ENCODE measurements around the gene LDLRAP1.

Gene LDLRAP1

DNA sequence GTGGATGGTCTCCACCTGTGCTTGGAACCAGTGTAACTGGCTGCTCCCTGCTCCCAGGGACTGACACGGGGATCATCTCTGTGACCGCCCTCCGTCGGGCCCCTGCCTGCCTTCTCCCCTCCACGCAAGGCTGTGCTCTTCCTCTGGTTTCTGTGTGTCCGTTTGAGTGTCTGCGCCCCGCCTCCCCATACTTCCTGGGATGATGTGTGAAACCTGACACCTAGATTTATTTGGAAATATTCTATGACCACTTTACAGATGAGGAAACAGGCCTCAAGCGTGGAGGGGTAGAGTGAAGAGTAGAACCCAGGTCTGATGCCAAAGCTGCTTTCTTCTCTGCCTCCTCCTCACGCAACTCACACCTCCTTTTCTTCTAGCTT, 24.3 kb downstream of the LDLRAP1 start:
- H3K27ac Mint-ChIP-seq = no peak overlapping the region
- H3K9me3 Mint-ChIP-seq = no peaks in the 10 kb centered on the region
- H3K4me3 Mint-ChIP-seq = no peak overlapping the region
- peaks cover 15% of the 10 kb centered on the region for H3K36me3 Mint-ChIP-seq (ENCODE audit: low read depth)
- no peak for DNase-seq (ENCODE audit: low spot score)
- peaks cover 4% of the 10 kb centered on the region for H3K27me3 Mint-ChIP-seq (ENCODE audit: low read depth)
- H3K4me1 Mint-ChIP-seq (ENCODE audit: low read depth) = peaks cover 25% of the 10 kb centered on the region

DNA sequence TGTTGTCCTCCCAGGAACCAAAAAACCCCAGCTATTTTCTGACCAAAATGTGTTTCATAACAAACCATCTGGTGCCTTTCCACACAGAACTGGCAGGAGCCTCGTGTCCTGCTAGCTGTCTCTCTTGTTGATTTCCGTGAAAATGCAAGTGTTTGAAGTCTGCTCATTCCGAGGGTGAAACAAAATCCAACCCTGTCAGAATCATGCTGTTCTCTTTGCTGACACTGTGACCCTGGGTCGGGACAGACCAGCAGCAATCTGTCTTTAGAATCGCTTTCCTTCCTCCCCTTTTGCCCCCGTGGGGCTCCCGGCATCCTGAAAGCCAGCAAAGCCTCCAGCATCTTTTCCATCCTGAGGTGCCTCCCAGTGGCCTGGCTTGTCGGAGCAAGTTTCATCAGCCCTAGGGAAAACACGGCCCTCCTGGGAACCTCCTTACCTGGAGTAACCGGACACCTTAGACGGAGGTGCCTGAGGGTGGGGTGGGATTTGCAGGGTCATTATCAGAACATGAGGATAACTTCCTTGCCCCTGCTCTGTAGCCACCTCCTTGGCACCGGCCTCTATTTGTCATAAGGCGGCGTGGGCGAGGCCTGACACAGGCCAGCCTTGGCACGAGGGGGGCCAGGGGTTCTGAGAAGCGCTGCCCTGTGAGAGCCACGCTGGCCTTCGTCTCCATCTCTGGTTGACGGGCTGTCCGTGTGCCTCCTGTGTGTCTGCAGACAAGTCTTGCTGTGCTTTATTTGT, 24.9 kb downstream of the LDLRAP1 start:
- peaks cover 11% of the 10 kb centered on the region for H3K36me3 Mint-ChIP-seq (ENCODE audit: low read depth)
- H3K9me3 Mint-ChIP-seq = no peaks in the 10 kb centered on the region
- DNase-seq (ENCODE audit: low spot score) = no peak
- H3K27ac Mint-ChIP-seq = no peak overlapping the region
- H3K27me3 Mint-ChIP-seq (ENCODE audit: low read depth) = peaks cover 5% of the 10 kb centered on the region
- H3K4me1 Mint-ChIP-seq (ENCODE audit: low read depth) = peaks cover 22% of the 10 kb centered on the region
- H3K4me3 Mint-ChIP-seq = no peak overlapping the region

DNA sequence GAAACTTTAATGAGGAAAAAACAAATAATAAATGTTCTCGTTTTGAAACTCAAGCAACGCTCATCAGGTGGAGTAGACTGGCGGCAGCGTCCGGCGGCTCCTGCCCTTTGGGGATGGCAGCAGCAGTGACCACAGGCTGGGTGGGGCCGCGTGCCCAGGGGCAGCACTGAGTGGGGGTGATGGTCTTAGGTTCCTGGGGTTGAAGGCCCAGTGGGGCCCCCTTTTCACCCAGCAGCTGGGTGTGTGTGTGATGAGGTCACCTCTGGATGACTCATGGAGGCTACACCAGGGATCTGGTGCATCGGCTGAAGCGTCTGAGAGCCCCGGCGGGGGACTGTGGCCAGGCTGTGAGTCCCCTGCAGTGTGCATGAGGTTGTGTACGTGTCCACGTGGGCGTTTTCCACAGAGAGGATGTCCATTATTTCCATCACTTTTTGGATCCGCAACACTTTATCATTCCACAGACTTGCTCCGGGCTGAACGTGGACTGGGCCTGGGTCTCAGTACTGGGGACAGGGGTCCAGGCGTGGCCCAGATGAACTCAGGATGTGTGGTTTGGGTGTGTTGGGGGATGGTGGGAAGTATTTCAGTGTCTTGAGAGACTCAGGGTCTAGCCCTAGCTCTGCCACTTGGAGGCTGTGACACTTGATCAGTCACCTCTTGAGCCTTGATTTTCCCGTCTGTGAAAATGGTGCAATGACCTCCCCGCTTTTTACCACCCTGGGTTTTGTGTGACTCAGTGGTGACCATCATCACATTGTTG, 25.6 kb downstream of the LDLRAP1 start:
- DNase-seq (ENCODE audit: low spot score) = no peak
- Mint-ChIP-seq H3K4me3 (no peak overlapping the region), H3K36me3 (ENCODE audit: low read depth) (peaks cover 11% of the 10 kb centered on the region), H3K9me3 (no peaks in the 10 kb centered on the region), H3K4me1 (ENCODE audit: low read depth) (peaks cover 20% of the 10 kb centered on the region), H3K27ac (no peak overlapping the region), H3K27me3 (ENCODE audit: low read depth) (peaks cover 5% of the 10 kb centered on the region)

DNA sequence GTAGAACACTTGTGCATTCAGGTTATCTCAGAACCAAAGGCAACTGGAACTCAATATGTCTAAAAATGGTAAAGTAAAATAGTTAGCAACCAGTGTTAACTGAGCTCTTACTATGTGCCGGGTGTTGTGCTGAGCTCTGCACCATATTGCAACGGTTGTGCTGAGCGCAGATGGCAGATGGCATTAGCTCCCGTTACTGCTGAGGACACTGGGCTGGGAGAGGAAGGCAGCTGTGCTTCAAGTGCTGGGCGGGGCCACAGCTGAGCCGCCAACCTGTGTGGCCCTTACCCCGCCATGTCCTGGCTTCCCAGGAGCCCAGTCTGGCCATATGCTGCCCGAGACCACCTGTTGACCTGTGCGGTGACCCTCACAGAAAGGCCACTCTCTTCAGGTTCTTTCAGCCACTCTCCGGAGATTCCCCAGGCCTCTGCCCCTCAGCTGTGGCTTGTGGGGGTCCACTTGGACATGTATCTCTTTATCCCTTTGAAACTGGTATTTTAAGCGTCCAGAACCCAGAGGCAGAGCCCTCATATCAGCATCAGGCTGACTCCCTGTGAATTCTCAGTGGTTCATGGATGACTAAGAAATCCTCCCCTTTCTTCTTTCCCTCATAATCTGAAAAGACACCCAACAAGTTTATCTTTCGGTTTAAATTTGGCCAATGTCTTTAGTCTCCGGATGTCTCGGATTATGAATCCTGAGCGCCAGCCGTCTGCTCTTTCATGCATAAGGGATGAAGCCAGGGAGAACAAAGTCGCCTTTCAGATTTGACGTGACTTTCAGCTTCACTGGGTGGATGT, 26.4 kb downstream of the LDLRAP1 start:
- DNase-seq (ENCODE audit: low spot score) = no peak
- Mint-ChIP-seq H3K4me3 (no peak overlapping the region), H3K27me3 (ENCODE audit: low read depth) (peaks cover 5% of the 10 kb centered on the region), H3K36me3 (ENCODE audit: low read depth) (peaks cover 11% of the 10 kb centered on the region), H3K9me3 (no peaks in the 10 kb centered on the region), H3K4me1 (ENCODE audit: low read depth) (peaks cover 20% of the 10 kb centered on the region), H3K27ac (no peak overlapping the region)

DNA sequence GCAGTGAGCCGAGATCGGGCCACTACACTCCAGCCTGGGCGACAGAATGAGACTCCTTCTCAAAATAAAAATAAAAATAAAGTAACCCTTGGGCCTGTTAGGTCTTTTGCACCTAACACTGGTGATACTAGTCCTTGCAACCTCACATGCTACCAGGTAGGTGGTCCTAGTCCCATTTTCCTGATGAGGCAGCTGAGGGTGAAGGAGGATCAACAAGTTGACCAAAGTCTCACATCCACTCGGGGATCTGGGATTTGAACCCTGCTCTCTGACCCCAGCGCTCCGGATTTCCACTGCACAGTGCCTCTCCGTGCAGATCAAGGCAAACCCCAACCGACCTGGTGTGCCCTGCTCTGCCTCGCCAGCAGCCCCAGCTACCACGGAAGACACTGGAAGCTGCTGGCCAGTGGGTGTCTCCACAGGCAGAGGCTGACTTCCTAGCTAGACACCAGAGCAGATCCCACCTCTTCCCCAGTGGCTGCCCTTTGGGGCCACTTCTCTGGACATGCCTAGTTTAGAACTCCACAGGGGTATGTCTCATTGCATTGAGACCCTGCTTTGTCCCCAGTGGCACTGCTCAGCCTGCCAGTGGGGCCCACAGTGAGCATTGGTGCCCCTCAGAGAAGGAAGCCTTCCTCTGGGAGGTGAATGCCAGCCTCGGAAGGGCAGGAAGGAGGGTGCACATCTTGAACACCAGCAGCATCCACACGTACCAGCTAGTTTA, 27.6 kb downstream of the LDLRAP1 start:
- H3K27ac Mint-ChIP-seq = no peak overlapping the region
- DNase-seq (ENCODE audit: low spot score) = no peak

DNA sequence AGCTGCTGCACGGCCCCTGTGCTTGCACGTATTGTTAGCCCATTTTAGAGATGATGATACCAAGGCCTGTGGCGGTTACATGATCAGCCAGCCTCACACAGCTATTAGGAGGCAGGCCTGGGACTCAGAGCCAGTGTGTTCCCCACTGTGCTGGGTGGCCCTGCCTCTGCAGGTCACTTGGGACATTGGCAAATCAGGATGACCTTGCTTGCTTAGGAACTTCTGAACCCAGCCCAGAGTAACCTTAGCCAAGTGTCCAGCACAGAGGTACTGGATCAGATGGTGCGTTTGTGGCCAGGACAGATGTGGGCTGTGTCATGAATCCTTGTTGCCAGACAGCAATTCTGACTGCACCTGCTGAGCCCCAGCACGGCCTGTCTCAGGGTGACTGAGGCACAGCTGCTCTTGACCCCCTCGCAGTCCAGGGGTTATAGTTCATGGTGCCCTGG, 28.1 kb downstream of the LDLRAP1 start:
- DNase-seq (ENCODE audit: low spot score) = no peak
- Mint-ChIP-seq H3K9me3 (no peaks in the 10 kb centered on the region), H3K27ac (no peak overlapping the region), H3K4me3 (no peak overlapping the region), H3K36me3 (ENCODE audit: low read depth) (peaks cover 3% of the 10 kb centered on the region), H3K27me3 (ENCODE audit: low read depth) (peaks cover 3% of the 10 kb centered on the region), H3K4me1 (ENCODE audit: low read depth) (peaks cover 8% of the 10 kb centered on the region)

More for the DNA sequence above, 27.6 kb downstream of the LDLRAP1 start:
- Mint-ChIP-seq H3K9me3 (no peaks in the 10 kb centered on the region), H3K36me3 (ENCODE audit: low read depth) (peaks cover 5% of the 10 kb centered on the region), H3K27me3 (ENCODE audit: low read depth) (peaks cover 5% of the 10 kb centered on the region), H3K4me3 (no peak overlapping the region), H3K4me1 (ENCODE audit: low read depth) (peaks cover 13% of the 10 kb centered on the region)

DNA sequence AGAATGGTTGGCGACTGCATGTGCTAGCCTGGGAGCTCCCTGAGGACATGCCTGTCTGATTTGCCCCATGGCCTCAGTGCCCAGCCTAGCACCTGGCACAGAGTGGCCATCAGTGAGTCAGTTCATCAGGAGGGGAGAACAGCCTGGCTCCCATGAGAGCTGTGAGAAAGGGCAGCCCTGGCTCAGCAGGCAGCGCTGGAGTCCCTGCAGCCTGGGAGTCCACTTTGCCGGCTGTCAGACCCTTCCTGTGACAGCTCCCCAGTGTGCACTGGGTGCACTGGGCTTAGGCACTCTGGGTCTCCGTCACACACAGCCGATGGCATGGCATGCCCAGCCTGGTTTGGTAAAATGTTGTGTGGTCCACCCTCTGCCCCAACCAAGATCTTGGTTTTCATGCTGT, 28.7 kb downstream of the LDLRAP1 start:
- Mint-ChIP-seq H3K9me3 (no peaks in the 10 kb centered on the region), H3K4me1 (ENCODE audit: low read depth) (peaks cover 8% of the 10 kb centered on the region), H3K4me3 (no peak overlapping the region), H3K27me3 (ENCODE audit: low read depth) (peaks cover 2% of the 10 kb centered on the region), H3K36me3 (ENCODE audit: low read depth) (peaks cover 2% of the 10 kb centered on the region), H3K27ac (no peak overlapping the region)
- DNase-seq (ENCODE audit: low spot score) = no peak

DNA sequence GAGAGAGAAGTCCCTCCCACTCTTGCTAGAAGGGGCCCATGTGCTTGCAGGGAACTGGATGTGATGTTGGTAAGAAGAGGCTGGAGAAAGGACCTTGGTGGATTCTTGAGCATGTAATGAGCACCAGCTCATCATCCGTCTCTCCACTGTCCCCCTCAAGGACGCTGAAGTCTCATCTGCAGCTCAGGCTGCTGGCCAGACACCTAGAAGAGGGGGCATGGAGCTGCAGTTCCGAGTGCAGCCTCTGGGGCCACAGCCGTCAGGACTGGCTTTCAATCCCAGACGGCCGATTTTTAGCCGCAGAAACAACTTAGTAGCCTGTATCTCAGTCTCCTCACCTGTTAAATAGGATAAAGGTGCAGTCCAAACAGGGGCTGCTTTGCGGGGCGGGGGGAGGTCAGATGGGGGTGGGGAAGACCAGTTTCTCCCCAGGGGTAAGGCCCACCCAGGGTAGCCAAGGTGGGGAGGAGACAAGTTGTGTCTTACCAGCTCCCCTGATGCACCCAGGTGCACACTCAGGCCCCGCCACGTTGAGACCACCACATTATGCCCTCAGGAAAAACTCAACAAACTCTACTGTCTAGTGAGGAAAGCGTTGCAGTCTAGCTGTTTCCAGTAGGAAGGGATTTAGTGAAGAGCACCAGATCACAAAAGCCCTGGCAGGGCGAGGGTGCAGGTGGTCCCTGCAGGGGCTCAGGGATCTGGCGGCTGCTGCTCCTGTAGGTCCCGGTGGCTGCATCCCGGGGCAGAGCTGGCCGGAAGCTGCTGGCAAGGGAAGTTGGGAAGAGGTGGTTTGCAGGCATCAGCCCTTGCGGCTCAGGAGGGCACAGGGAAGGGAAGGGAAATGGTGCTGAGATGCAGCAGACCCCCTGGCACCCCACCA, 29.5 kb downstream of the LDLRAP1 start:
- Mint-ChIP-seq H3K36me3 (ENCODE audit: low read depth) (peaks cover 2% of the 10 kb centered on the region), H3K4me3 (no peak overlapping the region), H3K4me1 (ENCODE audit: low read depth) (peaks cover 5% of the 10 kb centered on the region), H3K9me3 (no peaks in the 10 kb centered on the region), H3K27me3 (ENCODE audit: low read depth) (peaks cover 2% of the 10 kb centered on the region), H3K27ac (no peak overlapping the region)
- DNase-seq (ENCODE audit: low spot score) = no peak

DNA sequence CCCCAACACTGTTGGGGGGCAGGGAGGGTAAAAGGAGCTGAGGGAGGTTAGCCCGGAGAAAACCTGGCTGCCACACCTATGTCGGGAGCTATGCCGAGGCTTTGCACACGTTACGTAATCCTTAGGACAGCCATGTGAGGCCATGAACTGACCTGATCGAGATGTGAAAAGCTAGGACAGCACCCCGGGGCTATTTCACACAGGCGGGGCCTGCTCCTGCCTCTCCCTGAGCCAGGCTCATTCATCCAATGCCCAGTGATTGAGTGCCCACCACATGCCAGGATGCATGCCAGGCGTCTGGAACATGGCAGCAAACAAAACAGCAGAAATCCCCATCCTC, 30.2 kb downstream of the LDLRAP1 start:
- H3K4me3 Mint-ChIP-seq = no peak overlapping the region
- no peaks in the 10 kb centered on the region for H3K9me3 Mint-ChIP-seq
- H3K27me3 Mint-ChIP-seq (ENCODE audit: low read depth) = peaks cover 2% of the 10 kb centered on the region
- H3K27ac Mint-ChIP-seq = no peak overlapping the region
- no peaks in the 10 kb centered on the region for H3K36me3 Mint-ChIP-seq (ENCODE audit: low read depth)
- H3K4me1 Mint-ChIP-seq (ENCODE audit: low read depth) = peaks cover 4% of the 10 kb centered on the region
- DNase-seq (ENCODE audit: low spot score) = no peak

DNA sequence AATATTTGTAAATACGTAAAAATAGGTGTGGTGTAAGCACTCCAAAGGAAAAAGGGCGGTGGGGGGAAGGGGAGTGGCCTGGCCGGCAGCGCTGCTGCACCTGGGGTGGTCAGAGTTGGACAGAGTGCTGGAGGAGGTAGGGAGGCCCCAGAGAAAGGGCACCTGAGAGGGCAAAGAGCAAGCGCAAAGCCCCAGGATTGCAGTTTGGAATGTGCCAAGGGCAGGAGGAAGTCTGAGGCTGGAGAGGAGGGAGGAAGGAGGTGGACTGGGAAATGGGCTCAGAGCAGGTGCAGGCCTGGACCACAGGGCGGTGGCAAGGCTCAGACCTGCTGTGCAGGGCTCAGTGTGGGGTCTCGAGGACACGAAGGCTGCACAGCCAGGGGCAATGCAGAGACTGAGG, 30.6 kb downstream of the LDLRAP1 start:
- no peak for DNase-seq (ENCODE audit: low spot score)
- H3K36me3 Mint-ChIP-seq (ENCODE audit: low read depth) = no peaks in the 10 kb centered on the region
- H3K4me1 Mint-ChIP-seq (ENCODE audit: low read depth) = peaks cover 4% of the 10 kb centered on the region
- H3K4me3 Mint-ChIP-seq = no peak overlapping the region
- peaks cover 5% of the 10 kb centered on the region for H3K27me3 Mint-ChIP-seq (ENCODE audit: low read depth)
- H3K9me3 Mint-ChIP-seq = no peaks in the 10 kb centered on the region
- no peak overlapping the region for H3K27ac Mint-ChIP-seq

DNA sequence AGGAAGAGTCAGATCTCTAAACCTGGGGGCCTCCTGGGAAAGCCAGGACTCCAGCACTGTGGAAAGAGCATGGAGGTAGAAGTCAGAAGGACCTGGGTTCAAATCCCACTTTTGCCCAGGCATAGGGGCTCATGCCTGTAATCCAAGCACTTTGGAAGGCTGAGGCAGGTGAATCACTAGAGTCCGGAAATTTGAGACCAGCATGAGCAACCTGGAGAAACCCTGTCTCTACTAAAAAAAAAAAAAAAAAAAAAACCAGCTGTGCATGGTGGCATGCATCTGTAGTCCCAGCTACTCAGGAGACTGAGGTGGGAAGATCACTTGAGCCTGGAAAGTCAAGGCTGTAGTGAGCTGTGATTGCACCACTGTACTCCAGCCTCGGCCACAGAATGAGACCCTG, 31.8 kb downstream of the LDLRAP1 start:
- DNase-seq (ENCODE audit: low spot score) = no peak
- no peaks in the 10 kb centered on the region for H3K36me3 Mint-ChIP-seq (ENCODE audit: low read depth)
- H3K4me1 Mint-ChIP-seq (ENCODE audit: low read depth) = peaks cover 4% of the 10 kb centered on the region
- H3K27me3 Mint-ChIP-seq (ENCODE audit: low read depth) = peaks cover 8% of the 10 kb centered on the region
- H3K9me3 Mint-ChIP-seq = no peaks in the 10 kb centered on the region
- no peak overlapping the region for H3K27ac Mint-ChIP-seq
- H3K4me3 Mint-ChIP-seq = no peak overlapping the region

DNA sequence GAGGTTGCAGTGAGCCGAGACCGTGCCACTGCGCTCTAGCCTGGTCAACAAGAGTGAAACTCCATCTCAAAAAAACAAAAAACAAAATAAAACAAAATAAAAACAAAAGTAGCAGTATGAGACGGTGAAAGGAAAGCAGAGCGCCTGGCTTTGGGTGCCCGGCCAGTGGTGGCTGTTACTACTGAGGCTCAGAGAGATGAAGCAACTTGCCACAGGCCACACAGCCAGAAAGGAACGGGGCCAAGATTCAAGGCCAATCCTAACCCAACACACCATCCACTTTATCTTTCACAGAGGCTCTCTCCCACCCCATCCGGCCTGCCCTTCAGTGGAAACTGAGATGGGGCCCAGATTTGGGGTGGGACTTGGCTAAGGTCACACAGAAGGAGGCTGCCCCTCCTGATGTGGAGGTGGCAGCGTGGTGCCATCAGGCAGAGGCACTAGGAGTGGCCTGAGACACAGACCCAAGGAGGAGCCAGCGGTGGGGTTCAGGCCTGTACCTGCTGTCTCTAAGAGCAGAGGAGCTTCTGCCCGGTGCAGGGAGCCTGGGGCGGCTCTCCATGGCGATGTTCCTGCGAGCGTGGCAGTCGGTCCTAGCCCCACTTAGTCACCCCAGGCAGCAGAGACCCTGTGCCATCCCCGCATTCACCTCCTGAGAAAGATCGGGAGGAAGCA, 33.2 kb downstream of the LDLRAP1 start:
- H3K27ac Mint-ChIP-seq = no peak overlapping the region
- DNase-seq (ENCODE audit: low spot score) = no peak
- no peaks in the 10 kb centered on the region for H3K9me3 Mint-ChIP-seq
- H3K4me3 Mint-ChIP-seq = no peak overlapping the region
- peaks cover 8% of the 10 kb centered on the region for H3K27me3 Mint-ChIP-seq (ENCODE audit: low read depth)
- peaks cover 4% of the 10 kb centered on the region for H3K4me1 Mint-ChIP-seq (ENCODE audit: low read depth)
- H3K36me3 Mint-ChIP-seq (ENCODE audit: low read depth) = no peaks in the 10 kb centered on the region
